A549 (cell line): ENCODE data around the gene DCPS. TPM values are rescaled to one million over a fixed set of nuclear protein-coding genes. Genes with fewer than 3 reads are reported as not detected.

Experiments
- ATAC-seq, 2 experiments: fragments of 200-7000 bp in 1 of 2; fragments of >200 bp in 1 of 2; cut with Nextera tagmentation in 1 of 2; cut with Tn5 transposase in 1 of 2; 3 replicates each; pipeline versions ENCODE4 v1.8.0 to v1.9.1; 2018 to 2020; ENCODE audit warnings: mild to moderate bottlenecking in 1 of 2, moderate library complexity in 1 of 2
- CTCF ChIA-PET: fragments of 300-600 bp; sonication (Branson Sonifier 250); formaldehyde crosslinking; extraction: SDS; loops from one replicate; lab custom pipeline; 2021; ENCODE audit warnings: antibody characterized with exemption, inconsistent platforms; lab: Yijun Ruan, JAX
- POLR2A ChIA-PET: fragments of 350-600 bp; formaldehyde crosslinking; extraction: SDS; loops from one replicate; lab custom pipeline; 2021; ENCODE audit warnings: antibody characterized with exemption, inconsistent platforms; lab: Yijun Ruan, JAX
- DNase-seq, 2 experiments: peaks; one replicate each; pipeline versions ENCODE4 v3.0.0 to v3.0.0-alpha.2; 2011 to 2016; ENCODE audit warnings: low read depth in 1 of 2, low spot score in 1 of 2
- FAIRE-seq: peaks from 2 replicates; lab custom pipeline; 2011; peaks lifted over from hg19 to GRCh38; lab: Jason Lieb, UNC
- H3K27ac ChIP-seq, 2 experiments: fragments of >200 bp; sonication (Bioruptor Twin); formaldehyde crosslinking; 3 replicates each; pipeline ENCODE4 v1.5.1; 2016 to 2017
- H3K4me1 ChIP-seq: fragments of >200 bp; sonication (Bioruptor Twin); formaldehyde crosslinking; 3 replicates; pipeline ENCODE4 v1.6.1; 2016
- H3K4me2 ChIP-seq: fragments of >200 bp; sonication (Bioruptor Twin); formaldehyde crosslinking; 3 replicates; pipeline ENCODE4 v1.6.1; 2016
- H3K4me3 ChIP-seq: fragments of >200 bp; sonication (Bioruptor Twin); formaldehyde crosslinking; 3 replicates; pipeline ENCODE4 v1.5.1; 2016
- H3K9me3 ChIP-seq: fragments of >200 bp; sonication (Bioruptor Twin); formaldehyde crosslinking; 3 replicates; pipeline ENCODE4 v1.6.1; 2016
- CBX2 ChIP-seq: fragments of 200-600 bp; sonication (generic); IDR thresholded peaks from 2 replicates; pipeline ENCODE4 v1.6.1; 2016; ENCODE audit warnings: low read depth, mild to moderate bottlenecking, borderline replicate concordance
- EHF ChIP-seq: fragments of 250-450 bp; sonication (Bioruptor Pico); IDR thresholded peaks from 2 replicates; pipeline ENCODE4 v1.5.0; 2020; ENCODE audit warnings: mild to moderate bottlenecking
- EP300 ChIP-seq, 2 experiments: fragments of >200 bp; sonication (Bioruptor Twin); formaldehyde crosslinking; IDR thresholded peaks; 2 replicates in 1 of 2; 3 replicates in 1 of 2; pipeline ENCODE4 v1.6.1; 2016 to 2017
- FOSB ChIP-seq: fragments of 250-450 bp; sonication (Bioruptor Pico); IDR thresholded peaks from 2 replicates; pipeline ENCODE4 v1.5.0; 2020; ENCODE audit warnings: mild to moderate bottlenecking, moderate library complexity
- GATA3 ChIP-seq: IDR thresholded peaks from 2 replicates; pipeline ENCODE4 v1.6.1; 2012; ENCODE audit warnings: borderline replicate concordance
- HOXB13 ChIP-seq: fragments of 250-450 bp; sonication (Bioruptor Pico); IDR thresholded peaks from 2 replicates; pipeline ENCODE4 v1.5.0; 2020; ENCODE audit warnings: low read depth, mild to moderate bottlenecking, moderate library complexity
- JUN ChIP-seq, 2 experiments: fragments of >200 bp; sonication (Bioruptor Twin); formaldehyde crosslinking; IDR thresholded peaks; 2 replicates in 1 of 2; 3 replicates in 1 of 2; pipeline ENCODE4 v1.6.1; 2016 to 2017
- KDM5A ChIP-seq: fragments of 200-600 bp; sonication (generic); IDR thresholded peaks from 2 replicates; pipeline ENCODE4 v1.6.1; 2016; ENCODE audit warnings: antibody characterized with exemption, mild to moderate bottlenecking
- MAZ ChIP-seq: fragments of 150-350 bp; IDR thresholded peaks from 2 replicates; pipeline ENCODE4 v1.6.1; 2014; ENCODE audit warnings: antibody characterized with exemption, low read depth, low read length, borderline replicate concordance
- MYC ChIP-seq: IDR thresholded peaks from 2 replicates; pipeline ENCODE4 v1.6.1; 2012; ENCODE audit warnings: mild to moderate bottlenecking, inconsistent platforms, low read length, improper control_type of control experiment, borderline replicate concordance
- NPAS2 ChIP-seq: fragments of 250-450 bp; sonication (Bioruptor Pico); IDR thresholded peaks from 2 replicates; pipeline ENCODE4 v1.8.0; 2022; ENCODE audit warnings: mild to moderate bottlenecking, moderate library complexity, borderline replicate concordance
- PHF8 ChIP-seq: fragments of 200-600 bp; sonication (generic); IDR thresholded peaks from 2 replicates; pipeline ENCODE4 v1.6.1; 2016; ENCODE audit warnings: low read depth, mild to moderate bottlenecking, antibody characterized with exemption, moderate library complexity, borderline replicate concordance
- RARB ChIP-seq: fragments of 250-450 bp; sonication (Bioruptor Pico); IDR thresholded peaks from 2 replicates; pipeline ENCODE4 v1.8.0; 2021; ENCODE audit warnings: mild to moderate bottlenecking, moderate library complexity
- RNF2 ChIP-seq: fragments of 200-600 bp; sonication (generic); IDR thresholded peaks from 2 replicates; pipeline ENCODE4 v1.6.1; 2016; ENCODE audit warnings: low read depth, mild to moderate bottlenecking, antibody characterized with exemption, moderate library complexity, borderline replicate concordance
- SREBF2 ChIP-seq: fragments of 450-650 bp; IDR thresholded peaks from 2 replicates; pipeline ENCODE4 v1.6.1; 2014; ENCODE audit warnings: mild to moderate bottlenecking, moderate library complexity
- ZC3H11A ChIP-seq: fragments of 450-650 bp; IDR thresholded peaks from 2 replicates; pipeline ENCODE4 v1.6.1; 2014; ENCODE audit warnings: antibody characterized with exemption, mild to moderate bottlenecking
- WGBS: methylation state at CpG from one replicate; pipeline ENCODE4 v1.1.6; 2017; ENCODE audit errors: missing lambda C conversion rate; 5-methylcytosine and 5-hydroxymethylcytosine counted together
- polyA plus RNA-seq, 4 experiments: library from polyadenylated mRNA; depleted of rRNA in 3 of 4; stranded (reverse); fragments of >200 nt; fragmentation: RNase III in 1 of 4; extraction: RNeasy Plus Mini Kit Qiagen cat#74134 plus additional on column Dnase treatment in 1 of 4; gene quantifications; 2 replicates in 3 of 4; 3 replicates in 1 of 4; pipeline ENCODE4 v1.2.3, GENCODE V29; 2011 to 2017
- TF ChIP-seq, protein P1 (sequence below): fragments of 450-650 bp; IDR thresholded peaks from 2 replicates; pipeline ENCODE4 v1.6.1; 2014; ENCODE audit warnings: antibody characterized with exemption
- TF ChIP-seq, protein P2 (sequence below): fragments of 200-600 bp; sonication (generic); IDR thresholded peaks from 2 replicates; pipeline ENCODE4 v1.6.1; 2016; ENCODE audit warnings: antibody characterized with exemption, mild to moderate bottlenecking, moderate library complexity
- TF ChIP-seq, protein P3 (sequence below): IDR thresholded peaks from 2 replicates; pipeline ENCODE4 v1.6.1; 2012
- TF ChIP-seq, protein P4 (sequence below): fragments of >200 bp; sonication (Bioruptor Twin); formaldehyde crosslinking; IDR thresholded peaks from 2 replicates; pipeline ENCODE4 v1.6.1; 2016
- TF ChIP-seq, protein P5 (sequence below): fragments of 150-350 bp; IDR thresholded peaks from 2 replicates; pipeline ENCODE4 v1.6.1; 2014; ENCODE audit warnings: low read depth, mild to moderate bottlenecking, low read length
- TF ChIP-seq, protein P6 (sequence below): fragments of 250-450 bp; sonication (Bioruptor Pico); IDR thresholded peaks from 2 replicates; pipeline ENCODE4 v1.5.0; 2021; ENCODE audit warnings: mild to moderate bottlenecking, moderate library complexity, borderline replicate concordance

The DCPS gene
- polyA plus RNA-seq, 2 of the 4 experiments (the other 2 are of a cell fraction) = 17.8 to 23.0 TPM

DNA sequence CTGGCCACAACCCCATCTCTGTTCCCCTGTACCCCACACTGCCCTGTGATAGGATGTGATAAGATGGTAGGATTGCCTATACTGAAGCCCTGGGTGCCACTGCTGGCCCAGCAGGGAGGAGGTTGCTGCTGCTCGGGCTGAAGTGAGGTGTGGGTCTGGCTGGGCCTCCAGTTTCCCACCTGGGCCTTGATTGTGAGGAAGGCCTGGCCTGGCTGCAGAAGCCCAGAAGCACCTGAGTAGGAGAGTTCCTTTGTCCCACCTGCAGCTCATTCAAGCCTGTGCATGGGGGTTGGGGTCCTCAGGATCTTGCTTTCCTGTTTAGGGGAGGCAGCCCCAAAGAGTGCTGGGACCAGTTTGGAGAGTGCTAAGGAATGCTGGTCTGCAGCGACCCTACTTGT lies 54.9 kb downstream of the DCPS start:
- Histone ChIP-seq H3K4me1 (peaks cover 26% of the 10 kb centered on the region), H3K4me3 (no peak overlapping the region), H3K4me2 (no peak overlapping the region), H3K27ac (no peak overlapping the region), H3K9me3 (no peaks in the 10 kb centered on the region)
- 83% methylated on average over 2 of the region's 2 CpGs for WGBS
- FAIRE-seq (no peak), DNase-seq (no peak), ATAC-seq (no peak)
- ChIA-PET POLR2A (no interaction called here), CTCF (interaction anchor here (1.3 to 1.4 kb wide), 2 partner anchors 48 to 122 kb away, joined by 4 to 6 read pairs; no protein-coding TSS in a partner anchor)
- TF ChIP-seq EHF (CRISPR knock-in tag) = no peak
- TF ChIP-seq, protein P1, sequence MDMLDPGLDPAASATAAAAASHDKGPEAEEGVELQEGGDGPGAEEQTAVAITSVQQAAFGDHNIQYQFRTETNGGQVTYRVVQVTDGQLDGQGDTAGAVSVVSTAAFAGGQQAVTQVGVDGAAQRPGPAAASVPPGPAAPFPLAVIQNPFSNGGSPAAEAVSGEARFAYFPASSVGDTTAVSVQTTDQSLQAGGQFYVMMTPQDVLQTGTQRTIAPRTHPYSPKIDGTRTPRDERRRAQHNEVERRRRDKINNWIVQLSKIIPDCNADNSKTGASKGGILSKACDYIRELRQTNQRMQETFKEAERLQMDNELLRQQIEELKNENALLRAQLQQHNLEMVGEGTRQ = no peak
- no peak for TF ChIP-seq FOSB
- TF ChIP-seq KDM5A = no peak
- no peak for TF ChIP-seq HOXB13 (CRISPR knock-in tag)
- no peak for TF ChIP-seq ZC3H11A
- TF ChIP-seq MYC = no peak

DNA sequence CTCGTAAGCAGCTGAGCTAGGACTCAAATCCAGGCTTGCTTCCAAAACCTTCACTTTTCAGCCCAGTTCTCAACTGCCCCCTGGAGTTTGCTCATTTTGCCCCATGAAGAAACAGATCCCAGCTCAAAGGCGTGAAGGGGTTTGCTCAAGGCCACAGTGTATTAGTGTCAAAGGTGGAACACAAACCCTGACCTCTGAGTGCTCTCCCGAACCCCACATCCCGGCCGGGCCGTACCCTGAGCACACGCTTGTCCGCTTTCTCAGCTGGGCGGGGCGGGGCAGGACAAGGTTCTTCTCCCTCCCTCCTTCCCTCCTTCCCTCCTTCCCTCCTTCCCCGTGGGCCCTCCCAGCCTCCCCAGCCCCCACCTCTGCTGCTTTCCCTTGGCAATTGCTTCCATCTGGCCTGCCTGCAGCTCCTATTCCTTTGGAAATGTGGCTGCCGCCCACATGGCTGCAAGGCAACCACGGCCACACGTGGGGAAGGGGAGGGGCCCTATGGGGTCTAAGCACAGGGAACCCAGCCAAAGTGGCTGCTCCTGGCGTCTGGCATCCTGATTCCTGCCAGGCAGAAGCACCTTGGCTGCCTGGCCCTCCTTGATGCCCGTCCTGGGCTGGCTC lies 55.7 kb downstream of the DCPS start:
- no peak overlapping the region for H3K27ac ChIP-seq
- CTCF ChIA-PET = interaction anchor here (1.3 kb wide), 1 partner anchor 49 kb away, joined by 6 read pairs; no protein-coding TSS in a partner anchor
- TF ChIP-seq PHF8 (no peak), SREBF2 (no peak), EHF (CRISPR knock-in tag) (no peak), MAZ (no peak), JUN (IDR thresholded peaks at IDR 0.05) (no peak), FOSB (no peak), HOXB13 (CRISPR knock-in tag) (no peak), RNF2 (no peak), EP300 (IDR thresholded peaks at IDR 0.05) (no peak), GATA3 (no peak), CBX2 (no peak), NPAS2 (CRISPR knock-in tag) (no peak), RARB (no peak)
- TF ChIP-seq, protein P2, sequence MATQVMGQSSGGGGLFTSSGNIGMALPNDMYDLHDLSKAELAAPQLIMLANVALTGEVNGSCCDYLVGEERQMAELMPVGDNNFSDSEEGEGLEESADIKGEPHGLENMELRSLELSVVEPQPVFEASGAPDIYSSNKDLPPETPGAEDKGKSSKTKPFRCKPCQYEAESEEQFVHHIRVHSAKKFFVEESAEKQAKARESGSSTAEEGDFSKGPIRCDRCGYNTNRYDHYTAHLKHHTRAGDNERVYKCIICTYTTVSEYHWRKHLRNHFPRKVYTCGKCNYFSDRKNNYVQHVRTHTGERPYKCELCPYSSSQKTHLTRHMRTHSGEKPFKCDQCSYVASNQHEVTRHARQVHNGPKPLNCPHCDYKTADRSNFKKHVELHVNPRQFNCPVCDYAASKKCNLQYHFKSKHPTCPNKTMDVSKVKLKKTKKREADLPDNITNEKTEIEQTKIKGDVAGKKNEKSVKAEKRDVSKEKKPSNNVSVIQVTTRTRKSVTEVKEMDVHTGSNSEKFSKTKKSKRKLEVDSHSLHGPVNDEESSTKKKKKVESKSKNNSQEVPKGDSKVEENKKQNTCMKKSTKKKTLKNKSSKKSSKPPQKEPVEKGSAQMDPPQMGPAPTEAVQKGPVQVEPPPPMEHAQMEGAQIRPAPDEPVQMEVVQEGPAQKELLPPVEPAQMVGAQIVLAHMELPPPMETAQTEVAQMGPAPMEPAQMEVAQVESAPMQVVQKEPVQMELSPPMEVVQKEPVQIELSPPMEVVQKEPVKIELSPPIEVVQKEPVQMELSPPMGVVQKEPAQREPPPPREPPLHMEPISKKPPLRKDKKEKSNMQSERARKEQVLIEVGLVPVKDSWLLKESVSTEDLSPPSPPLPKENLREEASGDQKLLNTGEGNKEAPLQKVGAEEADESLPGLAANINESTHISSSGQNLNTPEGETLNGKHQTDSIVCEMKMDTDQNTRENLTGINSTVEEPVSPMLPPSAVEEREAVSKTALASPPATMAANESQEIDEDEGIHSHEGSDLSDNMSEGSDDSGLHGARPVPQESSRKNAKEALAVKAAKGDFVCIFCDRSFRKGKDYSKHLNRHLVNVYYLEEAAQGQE = no peak
- TF ChIP-seq, protein P3, sequence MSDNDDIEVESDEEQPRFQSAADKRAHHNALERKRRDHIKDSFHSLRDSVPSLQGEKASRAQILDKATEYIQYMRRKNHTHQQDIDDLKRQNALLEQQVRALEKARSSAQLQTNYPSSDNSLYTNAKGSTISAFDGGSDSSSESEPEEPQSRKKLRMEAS = no peak
- TF ChIP-seq, protein P4, sequence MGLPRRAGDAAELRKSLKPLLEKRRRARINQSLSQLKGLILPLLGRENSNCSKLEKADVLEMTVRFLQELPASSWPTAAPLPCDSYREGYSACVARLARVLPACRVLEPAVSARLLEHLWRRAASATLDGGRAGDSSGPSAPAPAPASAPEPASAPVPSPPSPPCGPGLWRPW = no peak
- TF ChIP-seq, protein P5, sequence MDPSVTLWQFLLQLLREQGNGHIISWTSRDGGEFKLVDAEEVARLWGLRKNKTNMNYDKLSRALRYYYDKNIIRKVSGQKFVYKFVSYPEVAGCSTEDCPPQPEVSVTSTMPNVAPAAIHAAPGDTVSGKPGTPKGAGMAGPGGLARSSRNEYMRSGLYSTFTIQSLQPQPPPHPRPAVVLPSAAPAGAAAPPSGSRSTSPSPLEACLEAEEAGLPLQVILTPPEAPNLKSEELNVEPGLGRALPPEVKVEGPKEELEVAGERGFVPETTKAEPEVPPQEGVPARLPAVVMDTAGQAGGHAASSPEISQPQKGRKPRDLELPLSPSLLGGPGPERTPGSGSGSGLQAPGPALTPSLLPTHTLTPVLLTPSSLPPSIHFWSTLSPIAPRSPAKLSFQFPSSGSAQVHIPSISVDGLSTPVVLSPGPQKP = no peak
- TF ChIP-seq, protein P6, sequence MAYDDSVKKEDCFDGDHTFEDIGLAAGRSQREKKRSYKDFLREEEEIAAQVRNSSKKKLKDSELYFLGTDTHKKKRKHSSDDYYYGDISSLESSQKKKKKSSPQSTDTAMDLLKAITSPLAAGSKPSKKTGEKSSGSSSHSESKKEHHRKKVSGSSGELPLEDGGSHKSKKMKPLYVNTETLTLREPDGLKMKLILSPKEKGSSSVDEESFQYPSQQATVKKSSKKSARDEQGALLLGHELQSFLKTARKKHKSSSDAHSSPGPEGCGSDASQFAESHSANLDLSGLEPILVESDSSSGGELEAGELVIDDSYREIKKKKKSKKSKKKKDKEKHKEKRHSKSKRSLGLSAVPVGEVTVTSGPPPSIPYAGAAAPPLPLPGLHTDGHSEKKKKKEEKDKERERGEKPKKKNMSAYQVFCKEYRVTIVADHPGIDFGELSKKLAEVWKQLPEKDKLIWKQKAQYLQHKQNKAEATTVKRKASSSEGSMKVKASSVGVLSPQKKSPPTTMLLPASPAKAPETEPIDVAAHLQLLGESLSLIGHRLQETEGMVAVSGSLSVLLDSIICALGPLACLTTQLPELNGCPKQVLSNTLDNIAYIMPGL (CRISPR knock-in tag) = no peak
- H3K4me1 ChIP-seq = peaks cover 18% of the 10 kb centered on the region
- no peak overlapping the region for H3K4me3 ChIP-seq
- 94% methylated on average over 11 of the region's 16 CpGs for WGBS
- H3K4me2 ChIP-seq = no peak overlapping the region
- POLR2A ChIA-PET = no interaction called here
- no peak for ATAC-seq
- no peak for DNase-seq
- FAIRE-seq = no peak
- H3K9me3 ChIP-seq = no peaks in the 10 kb centered on the region
